Upper lobe of right lung (tissue), 1 donor: ENCODE measurements around the gene HBG1. TPM values are rescaled to one million over a fixed set of nuclear protein-coding genes. Genes with fewer than 3 reads are reported as not detected.

Experiments used
- ATAC-seq: fragments of 200-7000 bp; cut with Tn5 transposase; one replicate; pipeline ENCODE4 v1.9.1; 2020; ENCODE audit warnings: mild to moderate bottlenecking, moderate library complexity
- DNase-seq: peaks from one replicate; pipeline ENCODE4 v3.0.0-alpha.2; 2020
- H3K27ac ChIP-seq: fragments of 200-600 bp; one replicate; pipeline ENCODE4 v1.8.0; 2022
- H3K27me3 ChIP-seq: fragments of 200-600 bp; one replicate; pipeline ENCODE4 v1.8.0; 2022; ENCODE audit warnings: mild to moderate bottlenecking
- H3K36me3 ChIP-seq: fragments of 200-600 bp; one replicate; pipeline ENCODE4 v1.8.0; 2022
- H3K4me1 ChIP-seq: fragments of 200-600 bp; one replicate; pipeline ENCODE4 v1.8.0; 2022
- H3K4me3 ChIP-seq: fragments of 200-600 bp; one replicate; pipeline ENCODE4 v1.8.0; 2022; ENCODE audit warnings: mild to moderate bottlenecking
- H3K9me3 ChIP-seq: fragments of 200-600 bp; one replicate; pipeline ENCODE4 v1.8.0; 2022
- CTCF ChIP-seq: fragments of 200-600 bp; IDR thresholded peaks from one replicate; pipeline ENCODE4 v1.8.0; 2022; ENCODE audit warnings: antibody characterized with exemption
- intact Hi-C: fragments of 100-400 bp; cut with DNase I; formaldehyde crosslinking; loops from one replicate; pipeline ENCODE4 v1.11.0; 2022
- total RNA-seq: library from RNA; stranded (reverse); fragmentation: NEBNext Ultra II Directional; extraction: Animal tissue kit (Norgen Biotek cat#: 25700); gene quantifications from one replicate; pipeline ENCODE4 v1.2.1, GENCODE V29; 2021
- donor health status: DM: no; HTN: yes; CAD: no; lungs with severe emphysema.

HBG1 gene
- total RNA-seq, 1 donor from 2014 or later: not detected

GRCh38 chr11:5241458-5241857 lies 8.2 kb downstream of the HBG1 start:
- Histone ChIP-seq H3K27ac (no peak overlapping the region), H3K4me3 (no peak overlapping the region), H3K36me3 (no peaks in the 10 kb centered on the region), H3K9me3 (no peaks in the 10 kb centered on the region), H3K27me3 (no peaks in the 10 kb centered on the region), H3K4me1 (no peaks in the 10 kb centered on the region)
- DNase-seq (no peak), ATAC-seq (no peak)
- intact Hi-C loops: no loop called here
- no peak for TF ChIP-seq CTCF

GRCh38 chr11:5240458-5240857 lies 9.2 kb downstream of the HBG1 start:
- H3K36me3 ChIP-seq: no peaks in the 10 kb centered on the region
- no peak overlapping the region for H3K4me3 ChIP-seq
- H3K4me1 ChIP-seq: no peaks in the 10 kb centered on the region
- no peak for TF ChIP-seq CTCF
- no peak overlapping the region for H3K27ac ChIP-seq
- H3K9me3 ChIP-seq: no peaks in the 10 kb centered on the region
- no peak for DNase-seq
- intact Hi-C loops: no loop called here
- no peaks in the 10 kb centered on the region for H3K27me3 ChIP-seq
- no peak for ATAC-seq

- intact Hi-C loops: no loop called here
- ATAC-seq (no peak), DNase-seq (no peak)
- H3K27ac ChIP-seq: no peak overlapping the region
- no peaks in the 10 kb centered on the region for H3K36me3 ChIP-seq
- no peaks in the 10 kb centered on the region for H3K27me3 ChIP-seq
- no peaks in the 10 kb centered on the region for H3K9me3 ChIP-seq
- no peak for TF ChIP-seq CTCF
- H3K4me3 ChIP-seq: no peak overlapping the region
- H3K4me1 ChIP-seq: no peaks in the 10 kb centered on the region
These were observed 9.6 kb downstream of the HBG1 start for GRCh38 chr11:5240056-5240455.

GRCh38 chr11:5239046-5239445 lies 10.6 kb downstream of the HBG1 start:
- no peak overlapping the region for H3K27ac ChIP-seq
- DNase-seq (no peak), ATAC-seq (no peak)
- H3K36me3 ChIP-seq: no peaks in the 10 kb centered on the region
- H3K27me3 ChIP-seq: no peaks in the 10 kb centered on the region
- intact Hi-C loops: no loop called here
- no peak for TF ChIP-seq CTCF
- H3K9me3 ChIP-seq: no peaks in the 10 kb centered on the region
- H3K4me3 ChIP-seq: no peak overlapping the region
- no peaks in the 10 kb centered on the region for H3K4me1 ChIP-seq

GRCh38 chr11:5238486-5238885 lies 11.2 kb downstream of the HBG1 start:
- no peak for ATAC-seq
- no peak overlapping the region for H3K27ac ChIP-seq
- H3K4me3 ChIP-seq: no peak overlapping the region
- H3K36me3 ChIP-seq: no peaks in the 10 kb centered on the region
- DNase-seq: no peak
- H3K9me3 ChIP-seq: no peaks in the 10 kb centered on the region
- H3K4me1 ChIP-seq: no peaks in the 10 kb centered on the region
- no peak for TF ChIP-seq CTCF
- H3K27me3 ChIP-seq: no peaks in the 10 kb centered on the region
- intact Hi-C loops: no loop called here

- ATAC-seq: no peak
- Histone ChIP-seq H3K36me3 (no peaks in the 10 kb centered on the region), H3K27me3 (no peaks in the 10 kb centered on the region), H3K9me3 (no peaks in the 10 kb centered on the region), H3K4me1 (no peaks in the 10 kb centered on the region), H3K4me3 (no peak overlapping the region), H3K27ac (no peak overlapping the region)
- TF ChIP-seq CTCF: no peak
- intact Hi-C loops: no loop called here
- no peak for DNase-seq
These were observed 12.2 kb downstream of the HBG1 start for GRCh38 chr11:5237420-5237819.
